Retinal pigment epithelial cell (primary cell): ENCODE data around the gene ECT2.
"Not testable (repeated sequence)": the region's sequence is repeated elsewhere in the genome, so short reads cannot be mapped to it uniquely, and the experiment has no call there.

Experiments used
- DNase-seq: peaks from one replicate; pipeline ENCODE4 v3.0.0-alpha.2; 2010; ENCODE audit warnings: low read depth
- H3K4me3 ChIP-seq: 2 replicates; pipeline ENCODE4 v1.5.1; 2011; ENCODE audit warnings: mild to moderate bottlenecking, low read length, control low read depth, moderate library complexity
- TF ChIP-seq, protein P1 (sequence below): conservative IDR thresholded peaks from 2 replicates; pipeline ENCODE4 v1.5.1; 2011; ENCODE audit warnings: low read depth, low read length, control low read depth, inconsistent platforms

The ECT2 gene, protein sequence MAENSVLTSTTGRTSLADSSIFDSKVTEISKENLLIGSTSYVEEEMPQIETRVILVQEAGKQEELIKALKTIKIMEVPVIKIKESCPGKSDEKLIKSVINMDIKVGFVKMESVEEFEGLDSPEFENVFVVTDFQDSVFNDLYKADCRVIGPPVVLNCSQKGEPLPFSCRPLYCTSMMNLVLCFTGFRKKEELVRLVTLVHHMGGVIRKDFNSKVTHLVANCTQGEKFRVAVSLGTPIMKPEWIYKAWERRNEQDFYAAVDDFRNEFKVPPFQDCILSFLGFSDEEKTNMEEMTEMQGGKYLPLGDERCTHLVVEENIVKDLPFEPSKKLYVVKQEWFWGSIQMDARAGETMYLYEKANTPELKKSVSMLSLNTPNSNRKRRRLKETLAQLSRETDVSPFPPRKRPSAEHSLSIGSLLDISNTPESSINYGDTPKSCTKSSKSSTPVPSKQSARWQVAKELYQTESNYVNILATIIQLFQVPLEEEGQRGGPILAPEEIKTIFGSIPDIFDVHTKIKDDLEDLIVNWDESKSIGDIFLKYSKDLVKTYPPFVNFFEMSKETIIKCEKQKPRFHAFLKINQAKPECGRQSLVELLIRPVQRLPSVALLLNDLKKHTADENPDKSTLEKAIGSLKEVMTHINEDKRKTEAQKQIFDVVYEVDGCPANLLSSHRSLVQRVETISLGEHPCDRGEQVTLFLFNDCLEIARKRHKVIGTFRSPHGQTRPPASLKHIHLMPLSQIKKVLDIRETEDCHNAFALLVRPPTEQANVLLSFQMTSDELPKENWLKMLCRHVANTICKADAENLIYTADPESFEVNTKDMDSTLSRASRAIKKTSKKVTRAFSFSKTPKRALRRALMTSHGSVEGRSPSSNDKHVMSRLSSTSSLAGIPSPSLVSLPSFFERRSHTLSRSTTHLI

DNA sequence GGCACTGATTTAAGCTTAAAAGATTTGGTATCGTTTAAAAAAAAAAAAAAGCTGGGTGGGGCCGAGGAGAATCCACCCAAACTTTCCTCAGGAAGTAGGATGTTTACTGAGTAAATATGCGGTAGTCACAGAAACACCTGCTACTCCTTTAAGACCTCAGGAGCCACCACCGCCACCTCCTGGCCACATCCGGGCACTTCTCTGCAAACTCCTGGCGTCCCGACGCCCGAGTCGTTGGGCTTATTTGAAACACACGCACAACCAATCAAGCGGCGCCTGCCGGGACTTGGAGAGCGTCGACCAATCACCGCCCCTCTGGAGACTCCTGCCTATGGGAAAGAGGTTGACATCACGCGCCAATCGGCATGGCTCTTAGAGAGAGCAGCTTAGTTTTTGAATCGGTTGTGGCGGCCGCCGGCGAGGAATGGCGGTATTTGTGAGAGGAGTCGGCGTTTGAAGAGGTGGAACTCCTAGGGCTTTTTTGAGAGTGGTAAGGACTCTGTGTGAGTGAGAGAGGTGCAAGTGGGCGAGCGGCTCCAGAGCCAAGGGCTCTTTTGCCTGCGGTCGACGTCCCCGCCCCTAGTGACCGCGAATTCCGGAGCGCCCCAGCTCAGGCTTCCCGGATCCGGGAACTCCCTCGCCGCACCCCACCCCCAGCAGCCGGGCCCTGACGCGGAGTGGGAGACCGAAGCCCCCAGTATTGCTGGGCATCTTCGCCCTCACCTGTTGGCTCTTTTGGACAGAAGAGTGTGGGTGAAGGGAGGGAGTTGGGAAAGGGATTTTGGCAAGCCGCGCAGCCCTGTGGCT is at the start of gene ECT2:
TSS of gene ECT2 (plus strand) at position 359 of the 807 bp plus-strand sequence. CDS start 3,805 bp downstream, outside the sequence.
- TF ChIP-seq, protein P1, sequence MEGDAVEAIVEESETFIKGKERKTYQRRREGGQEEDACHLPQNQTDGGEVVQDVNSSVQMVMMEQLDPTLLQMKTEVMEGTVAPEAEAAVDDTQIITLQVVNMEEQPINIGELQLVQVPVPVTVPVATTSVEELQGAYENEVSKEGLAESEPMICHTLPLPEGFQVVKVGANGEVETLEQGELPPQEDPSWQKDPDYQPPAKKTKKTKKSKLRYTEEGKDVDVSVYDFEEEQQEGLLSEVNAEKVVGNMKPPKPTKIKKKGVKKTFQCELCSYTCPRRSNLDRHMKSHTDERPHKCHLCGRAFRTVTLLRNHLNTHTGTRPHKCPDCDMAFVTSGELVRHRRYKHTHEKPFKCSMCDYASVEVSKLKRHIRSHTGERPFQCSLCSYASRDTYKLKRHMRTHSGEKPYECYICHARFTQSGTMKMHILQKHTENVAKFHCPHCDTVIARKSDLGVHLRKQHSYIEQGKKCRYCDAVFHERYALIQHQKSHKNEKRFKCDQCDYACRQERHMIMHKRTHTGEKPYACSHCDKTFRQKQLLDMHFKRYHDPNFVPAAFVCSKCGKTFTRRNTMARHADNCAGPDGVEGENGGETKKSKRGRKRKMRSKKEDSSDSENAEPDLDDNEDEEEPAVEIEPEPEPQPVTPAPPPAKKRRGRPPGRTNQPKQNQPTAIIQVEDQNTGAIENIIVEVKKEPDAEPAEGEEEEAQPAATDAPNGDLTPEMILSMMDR, result peak; percentile 71
- peak; percentile 99 for DNase-seq
- peak within 1 kb of the TSS; percentile 83 for H3K4me3 ChIP-seq

DNA sequence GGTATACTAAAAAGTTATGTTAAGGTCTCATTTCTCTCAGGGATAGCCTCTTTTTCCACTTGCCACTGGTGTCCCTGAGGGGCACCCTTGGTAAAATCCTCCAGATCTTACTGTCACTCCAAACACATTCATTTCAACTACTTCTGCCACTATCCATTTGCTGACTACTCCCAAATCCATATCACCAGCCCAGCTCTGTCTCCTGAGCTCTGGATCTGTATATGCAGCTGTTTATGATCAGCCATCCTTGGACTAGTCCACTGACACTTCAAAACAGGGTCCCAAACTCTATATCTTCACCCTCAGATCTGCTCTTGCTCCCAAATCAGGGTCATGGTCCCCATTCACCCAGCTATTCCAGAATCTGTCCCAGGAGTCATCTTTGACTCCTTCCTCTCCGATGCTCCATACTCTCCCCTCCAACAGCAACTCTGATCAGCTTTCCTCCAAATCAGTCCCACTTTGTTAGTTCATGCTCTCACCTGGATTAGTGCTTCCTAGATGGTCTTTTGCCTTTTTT is 49.5 kb upstream of the ECT2 start:
- H3K4me3 ChIP-seq, result no peak overlapping the region
- TF ChIP-seq, protein P1, result no peak
- DNase-seq, result no peak

DNA sequence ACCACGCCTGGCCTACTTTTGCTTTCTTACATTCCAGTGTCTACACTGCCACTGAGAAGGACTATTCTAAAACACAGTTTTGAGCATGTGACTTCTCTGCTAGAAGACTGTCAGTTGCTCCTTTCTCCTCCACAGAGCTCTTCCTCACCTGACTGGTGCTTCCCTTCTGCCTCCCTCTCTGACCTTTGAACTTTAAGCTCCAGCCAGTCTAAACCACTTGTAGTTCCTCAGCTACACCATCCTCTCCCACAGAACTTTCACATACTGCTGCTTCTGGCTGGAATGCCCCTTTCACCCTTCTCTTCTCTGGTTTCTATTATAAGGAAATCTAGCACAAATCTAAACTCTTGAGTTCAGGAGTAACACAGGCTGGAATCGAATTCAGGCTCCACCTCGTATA is 48.8 kb upstream of the ECT2 start:
- H3K4me3 ChIP-seq, result no peak overlapping the region
- TF ChIP-seq, protein P1, result no peak
- DNase-seq, result no peak

DNA sequence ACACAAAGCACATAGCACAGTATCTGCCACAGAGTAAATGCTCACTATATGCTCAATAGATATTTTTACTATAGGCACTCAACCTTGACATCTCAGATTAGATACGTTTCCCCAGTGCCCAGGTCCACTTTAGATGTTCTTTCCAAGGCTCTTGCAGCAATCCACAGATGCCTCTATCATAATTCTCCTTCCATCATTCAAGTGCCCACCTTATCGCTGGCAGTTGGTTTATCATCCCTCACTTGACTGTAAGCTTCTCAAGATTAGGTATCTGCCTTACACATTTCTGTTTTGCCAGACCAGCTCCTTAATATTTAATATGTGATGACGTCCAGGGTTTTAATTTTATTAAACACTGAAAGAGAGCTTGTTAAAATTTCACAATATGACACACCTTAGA is 48.3 kb upstream of the ECT2 start:
- DNase-seq, result no peak
- TF ChIP-seq, protein P1, result no peak

DNA sequence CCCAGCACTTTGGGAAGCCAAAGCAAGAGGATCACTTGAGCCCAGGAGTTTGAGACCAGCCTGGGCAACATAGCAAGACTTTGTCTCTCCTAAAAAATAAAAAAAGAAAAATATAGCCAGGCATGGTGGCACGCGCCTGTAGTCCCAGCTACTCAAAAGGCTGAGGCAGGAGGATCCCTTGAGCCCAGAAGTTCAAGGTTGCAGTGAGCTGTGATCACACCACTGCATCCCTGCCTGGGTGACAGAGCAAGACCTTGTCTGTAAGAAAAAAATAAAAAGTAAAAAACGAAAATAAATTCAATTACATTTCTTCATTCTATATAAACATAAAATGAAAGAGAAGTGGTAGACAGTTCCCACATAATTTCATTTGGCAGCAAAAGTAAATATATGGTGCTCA is 47.8 kb upstream of the ECT2 start:
- not testable (repeated sequence) for H3K4me3 ChIP-seq

More for the DNA sequence above, 48.3 kb upstream of the ECT2 start:
- H3K4me3 ChIP-seq, result no peak overlapping the region

DNA sequence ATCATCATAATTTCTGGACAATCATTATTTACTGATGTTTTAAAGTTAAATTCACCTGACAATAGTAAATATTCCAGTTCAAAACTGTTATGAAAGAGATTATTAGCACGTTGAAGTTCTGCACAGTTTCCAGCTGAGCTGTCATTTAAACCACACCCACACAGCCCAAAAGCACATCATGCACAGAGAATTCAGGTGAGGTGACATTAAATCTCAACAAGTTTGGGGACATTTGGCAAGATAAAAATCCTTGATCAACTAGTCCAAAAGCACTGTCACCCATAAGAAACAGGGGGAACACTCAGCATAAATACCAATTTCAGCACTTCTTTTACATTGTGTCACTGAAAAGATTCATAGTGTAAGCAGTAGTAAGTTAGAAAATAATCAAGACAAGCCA is 46.5 kb upstream of the ECT2 start:
- H3K4me3 ChIP-seq, result no peak overlapping the region
- DNase-seq, result no peak
- TF ChIP-seq, protein P1, result no peak

More for the DNA sequence above, 47.8 kb upstream of the ECT2 start:
- not testable (repeated sequence) for DNase-seq

DNA sequence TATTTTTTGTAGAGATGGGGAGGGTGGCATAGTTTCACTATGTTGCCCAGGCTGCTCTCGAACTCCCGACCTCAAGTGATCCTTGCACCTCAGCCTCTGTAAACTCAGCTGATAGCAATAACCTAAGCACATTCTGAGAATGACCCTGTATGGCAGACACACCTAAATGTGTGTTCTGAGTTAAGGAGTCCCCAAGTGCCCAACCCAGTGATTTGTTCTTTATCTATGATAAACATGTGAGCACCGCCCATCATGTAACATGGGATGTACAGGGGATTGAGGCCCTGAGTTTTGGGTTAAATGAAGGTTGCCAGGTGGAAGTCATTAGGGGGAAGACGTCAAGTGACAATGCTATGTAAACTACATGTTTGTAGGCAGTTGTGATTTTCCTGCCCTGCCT is 45.4 kb upstream of the ECT2 start:
- TF ChIP-seq, protein P1, result no peak
- no peak for DNase-seq
- no peak overlapping the region for H3K4me3 ChIP-seq
